K562 (cell line): ENCODE results near the gene TTN.

Experiments used
- CREB1 ChIP-seq, 2 experiments: sonication (generic) in 1 of 2; formaldehyde crosslinking in 1 of 2; IDR thresholded peaks; 2 replicates each; pipeline versions ENCODE4 v1.6.1 to v1.8.0; 2012 to 2022; ENCODE audit warnings: inconsistent platforms in 1 of 2, mild to moderate bottlenecking in 1 of 2, missing genetic modification reagents in 1 of 2, moderate library complexity in 1 of 2
- CSDE1 ChIP-seq, 2 experiments: fragments of 450-650 bp; IDR thresholded peaks; 2 replicates each; pipeline ENCODE4 v1.6.1; 2016; ENCODE audit warnings: mild to moderate bottlenecking in 1 of 2
- EHMT2 ChIP-seq: fragments of 450-650 bp; IDR thresholded peaks from 2 replicates; pipeline ENCODE4 v1.6.1; 2018; ENCODE audit warnings: antibody characterized with exemption
- EP300 ChIP-seq: IDR thresholded peaks from 2 replicates; pipeline ENCODE4 v1.6.1; 2012; ENCODE audit warnings: low read length, improper control_type of control experiment
- IRF2 ChIP-seq: sonication (generic); formaldehyde crosslinking; IDR thresholded peaks from 2 replicates; pipeline ENCODE4 v1.8.1; 2022; ENCODE audit warnings: mild to moderate bottlenecking, missing genetic modification reagents
- PYGO2 ChIP-seq: fragments of 450-650 bp; IDR thresholded peaks from 2 replicates; pipeline ENCODE4 v1.6.1; 2016; ENCODE audit warnings: mild to moderate bottlenecking, missing genetic modification characterization, moderate library complexity, missing compliant biosample characterization
- TBL1XR1 ChIP-seq, 2 experiments: IDR thresholded peaks; 2 replicates each; pipeline ENCODE4 v1.6.1; 2012; ENCODE audit warnings: improper control_type of control experiment in 2 of 2, low read length in 2 of 2, mild to moderate bottlenecking in 1 of 2
- TF ChIP-seq, protein P1 (sequence below): fragments of 150-350 bp; IDR thresholded peaks from 2 replicates; pipeline ENCODE4 v1.6.1; 2014; ENCODE audit warnings: low read depth, mild to moderate bottlenecking, low read length, borderline replicate concordance
- TF ChIP-seq, protein P2 (sequence below): sonication (generic); formaldehyde crosslinking; IDR thresholded peaks from 2 replicates; pipeline ENCODE4 v1.8.1; 2023; ENCODE audit warnings: mild to moderate bottlenecking, missing genetic modification reagents
- TF ChIP-seq, protein P3 (sequence below), 2 experiments: fragments of 450-650 bp in 1 of 2; sonication (generic) in 1 of 2; formaldehyde crosslinking in 1 of 2; IDR thresholded peaks; 2 replicates each; pipeline versions ENCODE4 v1.7.1 to v1.9.0; 2016 to 2022; ENCODE audit warnings: inconsistent platforms in 1 of 2, mild to moderate bottlenecking in 1 of 2, missing genetic modification reagents in 1 of 2
- TF ChIP-seq, protein P4 (sequence below): IDR thresholded peaks from 2 replicates; pipeline ENCODE4 v1.6.1; 2012; ENCODE audit warnings: low read depth, low read length, improper control_type of control experiment, borderline replicate concordance

DNA sequence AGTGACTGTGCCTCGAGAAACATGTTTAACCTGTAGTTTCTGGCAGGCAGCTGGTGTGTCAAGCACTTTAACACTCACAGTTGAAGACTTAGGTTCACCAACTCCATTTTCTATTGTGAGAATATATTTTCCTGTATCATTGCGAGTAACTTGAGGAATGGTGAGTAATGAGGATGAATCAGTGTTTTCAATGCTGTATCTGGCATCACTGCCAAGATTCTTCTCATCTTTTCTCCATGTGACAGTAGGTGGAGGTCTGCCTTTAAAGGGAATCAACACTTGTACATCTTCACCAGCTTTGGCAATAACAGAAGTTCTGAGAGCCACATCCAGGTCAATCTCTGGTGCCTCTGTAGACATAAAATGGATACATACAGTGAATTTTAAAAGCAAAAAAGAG is 254.2 kb downstream of the TTN start:
- no peak for TF ChIP-seq EHMT2
- TF ChIP-seq TBL1XR1 (IDR thresholded peaks at IDR 0.05; ENCODE audit: low read length in 2 of 2), result no peak
- TF ChIP-seq CSDE1 (IDR thresholded peaks at IDR 0.05), result no peak
- TF ChIP-seq PYGO2, result no peak
- TF ChIP-seq, protein P1, sequence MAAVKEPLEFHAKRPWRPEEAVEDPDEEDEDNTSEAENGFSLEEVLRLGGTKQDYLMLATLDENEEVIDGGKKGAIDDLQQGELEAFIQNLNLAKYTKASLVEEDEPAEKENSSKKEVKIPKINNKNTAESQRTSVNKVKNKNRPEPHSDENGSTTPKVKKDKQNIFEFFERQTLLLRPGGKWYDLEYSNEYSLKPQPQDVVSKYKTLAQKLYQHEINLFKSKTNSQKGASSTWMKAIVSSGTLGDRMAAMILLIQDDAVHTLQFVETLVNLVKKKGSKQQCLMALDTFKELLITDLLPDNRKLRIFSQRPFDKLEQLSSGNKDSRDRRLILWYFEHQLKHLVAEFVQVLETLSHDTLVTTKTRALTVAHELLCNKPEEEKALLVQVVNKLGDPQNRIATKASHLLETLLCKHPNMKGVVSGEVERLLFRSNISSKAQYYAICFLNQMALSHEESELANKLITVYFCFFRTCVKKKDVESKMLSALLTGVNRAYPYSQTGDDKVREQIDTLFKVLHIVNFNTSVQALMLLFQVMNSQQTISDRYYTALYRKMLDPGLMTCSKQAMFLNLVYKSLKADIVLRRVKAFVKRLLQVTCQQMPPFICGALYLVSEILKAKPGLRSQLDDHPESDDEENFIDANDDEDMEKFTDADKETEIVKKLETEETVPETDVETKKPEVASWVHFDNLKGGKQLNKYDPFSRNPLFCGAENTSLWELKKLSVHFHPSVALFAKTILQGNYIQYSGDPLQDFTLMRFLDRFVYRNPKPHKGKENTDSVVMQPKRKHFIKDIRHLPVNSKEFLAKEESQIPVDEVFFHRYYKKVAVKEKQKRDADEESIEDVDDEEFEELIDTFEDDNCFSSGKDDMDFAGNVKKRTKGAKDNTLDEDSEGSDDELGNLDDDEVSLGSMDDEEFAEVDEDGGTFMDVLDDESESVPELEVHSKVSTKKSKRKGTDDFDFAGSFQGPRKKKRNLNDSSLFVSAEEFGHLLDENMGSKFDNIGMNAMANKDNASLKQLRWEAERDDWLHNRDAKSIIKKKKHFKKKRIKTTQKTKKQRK, result no peak
- no peak for TF ChIP-seq EP300
- TF ChIP-seq, protein P2, sequence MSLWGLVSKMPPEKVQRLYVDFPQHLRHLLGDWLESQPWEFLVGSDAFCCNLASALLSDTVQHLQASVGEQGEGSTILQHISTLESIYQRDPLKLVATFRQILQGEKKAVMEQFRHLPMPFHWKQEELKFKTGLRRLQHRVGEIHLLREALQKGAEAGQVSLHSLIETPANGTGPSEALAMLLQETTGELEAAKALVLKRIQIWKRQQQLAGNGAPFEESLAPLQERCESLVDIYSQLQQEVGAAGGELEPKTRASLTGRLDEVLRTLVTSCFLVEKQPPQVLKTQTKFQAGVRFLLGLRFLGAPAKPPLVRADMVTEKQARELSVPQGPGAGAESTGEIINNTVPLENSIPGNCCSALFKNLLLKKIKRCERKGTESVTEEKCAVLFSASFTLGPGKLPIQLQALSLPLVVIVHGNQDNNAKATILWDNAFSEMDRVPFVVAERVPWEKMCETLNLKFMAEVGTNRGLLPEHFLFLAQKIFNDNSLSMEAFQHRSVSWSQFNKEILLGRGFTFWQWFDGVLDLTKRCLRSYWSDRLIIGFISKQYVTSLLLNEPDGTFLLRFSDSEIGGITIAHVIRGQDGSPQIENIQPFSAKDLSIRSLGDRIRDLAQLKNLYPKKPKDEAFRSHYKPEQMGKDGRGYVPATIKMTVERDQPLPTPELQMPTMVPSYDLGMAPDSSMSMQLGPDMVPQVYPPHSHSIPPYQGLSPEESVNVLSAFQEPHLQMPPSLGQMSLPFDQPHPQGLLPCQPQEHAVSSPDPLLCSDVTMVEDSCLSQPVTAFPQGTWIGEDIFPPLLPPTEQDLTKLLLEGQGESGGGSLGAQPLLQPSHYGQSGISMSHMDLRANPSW (CRISPR knock-in tag), result no peak
- TF ChIP-seq, protein P3, sequence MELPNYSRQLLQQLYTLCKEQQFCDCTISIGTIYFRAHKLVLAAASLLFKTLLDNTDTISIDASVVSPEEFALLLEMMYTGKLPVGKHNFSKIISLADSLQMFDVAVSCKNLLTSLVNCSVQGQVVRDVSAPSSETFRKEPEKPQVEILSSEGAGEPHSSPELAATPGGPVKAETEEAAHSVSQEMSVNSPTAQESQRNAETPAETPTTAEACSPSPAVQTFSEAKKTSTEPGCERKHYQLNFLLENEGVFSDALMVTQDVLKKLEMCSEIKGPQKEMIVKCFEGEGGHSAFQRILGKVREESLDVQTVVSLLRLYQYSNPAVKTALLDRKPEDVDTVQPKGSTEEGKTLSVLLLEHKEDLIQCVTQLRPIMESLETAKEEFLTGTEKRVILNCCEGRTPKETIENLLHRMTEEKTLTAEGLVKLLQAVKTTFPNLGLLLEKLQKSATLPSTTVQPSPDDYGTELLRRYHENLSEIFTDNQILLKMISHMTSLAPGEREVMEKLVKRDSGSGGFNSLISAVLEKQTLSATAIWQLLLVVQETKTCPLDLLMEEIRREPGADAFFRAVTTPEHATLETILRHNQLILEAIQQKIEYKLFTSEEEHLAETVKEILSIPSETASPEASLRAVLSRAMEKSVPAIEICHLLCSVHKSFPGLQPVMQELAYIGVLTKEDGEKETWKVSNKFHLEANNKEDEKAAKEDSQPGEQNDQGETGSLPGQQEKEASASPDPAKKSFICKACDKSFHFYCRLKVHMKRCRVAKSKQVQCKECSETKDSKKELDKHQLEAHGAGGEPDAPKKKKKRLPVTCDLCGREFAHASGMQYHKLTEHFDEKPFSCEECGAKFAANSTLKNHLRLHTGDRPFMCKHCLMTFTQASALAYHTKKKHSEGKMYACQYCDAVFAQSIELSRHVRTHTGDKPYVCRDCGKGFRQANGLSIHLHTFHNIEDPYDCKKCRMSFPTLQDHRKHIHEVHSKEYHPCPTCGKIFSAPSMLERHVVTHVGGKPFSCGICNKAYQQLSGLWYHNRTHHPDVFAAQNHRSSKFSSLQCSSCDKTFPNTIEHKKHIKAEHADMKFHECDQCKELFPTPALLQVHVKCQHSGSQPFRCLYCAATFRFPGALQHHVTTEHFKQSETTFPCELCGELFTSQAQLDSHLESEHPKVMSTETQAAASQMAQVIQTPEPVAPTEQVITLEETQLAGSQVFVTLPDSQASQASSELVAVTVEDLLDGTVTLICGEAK (IDR thresholded peaks at IDR 0.05), result no peak
- TF ChIP-seq, protein P3 (CRISPR knock-in tag; IDR thresholded peaks at IDR 0.05), result no peak
- TF ChIP-seq IRF2 (CRISPR knock-in tag), result no peak
- TF ChIP-seq, protein P4, sequence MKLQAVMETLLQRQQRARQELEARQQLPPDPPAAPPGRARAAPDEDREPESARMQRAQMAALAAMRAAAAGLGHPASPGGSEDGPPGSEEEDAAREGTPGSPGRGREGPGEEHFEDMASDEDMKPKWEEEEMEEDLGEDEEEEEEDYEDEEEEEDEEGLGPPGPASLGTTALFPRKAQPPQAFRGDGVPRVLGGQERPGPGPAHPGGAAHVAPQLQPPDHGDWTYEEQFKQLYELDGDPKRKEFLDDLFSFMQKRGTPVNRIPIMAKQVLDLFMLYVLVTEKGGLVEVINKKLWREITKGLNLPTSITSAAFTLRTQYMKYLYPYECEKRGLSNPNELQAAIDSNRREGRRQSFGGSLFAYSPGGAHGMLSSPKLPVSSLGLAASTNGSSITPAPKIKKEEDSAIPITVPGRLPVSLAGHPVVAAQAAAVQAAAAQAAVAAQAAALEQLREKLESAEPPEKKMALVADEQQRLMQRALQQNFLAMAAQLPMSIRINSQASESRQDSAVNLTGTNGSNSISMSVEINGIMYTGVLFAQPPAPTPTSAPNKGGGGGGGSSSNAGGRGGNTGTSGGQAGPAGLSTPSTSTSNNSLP, result no peak
- no peak for TF ChIP-seq CREB1 (IDR thresholded peaks at IDR 0.05)
- no peak for TF ChIP-seq CREB1 (CRISPR knock-in tag; IDR thresholded peaks at IDR 0.05)
